Left ventricle myocardium inferior (tissue), 1 donor: Measurements from ENCODE around the gene ARHGAP20. TPM values are rescaled to one million over a fixed set of nuclear protein-coding genes. Genes with fewer than 3 reads are reported as not detected.

Source experiments
- DNase-seq: peaks from one replicate; pipeline ENCODE4 v3.0.0-alpha.2; 2020
- H3K27ac ChIP-seq: fragments of 200-600 bp; replicated peaks from 2 replicates; pipeline ENCODE4 v1.8.0; 2021
- H3K27me3 ChIP-seq: fragments of 200-600 bp; 2 replicates; pipeline ENCODE4 v1.8.0; 2021; ENCODE audit warnings: low read depth
- H3K36me3 ChIP-seq: fragments of 200-600 bp; 2 replicates; pipeline ENCODE4 v1.8.0; 2021
- H3K4me1 ChIP-seq: fragments of 200-600 bp; 2 replicates; pipeline ENCODE4 v1.8.0; 2021
- H3K4me3 ChIP-seq: fragments of 200-600 bp; 2 replicates; pipeline ENCODE4 v1.8.0; 2021; ENCODE audit warnings: mild to moderate bottlenecking, moderate library complexity
- H3K9me3 ChIP-seq: fragments of 200-600 bp; replicated peaks from 2 replicates; pipeline ENCODE4 v1.8.0; 2021
- CTCF ChIP-seq: fragments of 200-600 bp; IDR thresholded peaks from 2 replicates; pipeline ENCODE4 v1.8.0; 2021; ENCODE audit warnings: antibody characterized with exemption, mild to moderate bottlenecking, borderline replicate concordance
- intact Hi-C: fragments of 100-400 bp; cut with micrococcal nuclease; formaldehyde crosslinking; loops from one replicate; pipeline ENCODE4 v1.11.0; 2022
- total RNA-seq: library from RNA; stranded (reverse); fragmentation: NEBNext Ultra II Directional; extraction: Animal tissue kit (Norgen Biotek cat#: 25700); gene quantifications from one replicate; pipeline ENCODE4 v1.2.1, GENCODE V29; 2021
- donor health status: DM: no; HTN: yes; CAD: no; lungs with severe emphysema.

ARHGAP20 gene
- total RNA-seq, 1 donor from 2014 or later, result 0.16 TPM

DNA sequence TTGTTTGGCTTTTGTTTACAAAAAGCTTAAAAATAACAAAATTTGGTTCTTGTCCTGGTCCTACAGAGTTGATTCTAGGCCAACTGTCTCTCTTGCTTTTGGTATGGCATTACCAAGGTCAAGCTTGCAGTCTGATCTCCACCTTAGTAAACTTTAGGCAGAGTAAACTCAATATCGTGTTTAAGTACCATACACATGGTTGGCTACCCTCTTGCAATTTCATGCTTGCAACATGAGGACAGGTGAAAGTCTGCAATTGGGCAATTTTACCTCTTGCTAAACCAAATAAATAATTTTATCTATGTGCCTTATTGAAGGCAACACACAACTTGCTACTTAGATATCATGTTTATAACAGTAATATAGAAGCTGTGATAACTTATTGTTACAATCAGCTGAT is 125.1 kb downstream of the ARHGAP20 start:
- H3K4me3 ChIP-seq, result no peak overlapping the region
- H3K9me3 ChIP-seq, result no peaks in the 10 kb centered on the region
- H3K4me1 ChIP-seq, result no peaks in the 10 kb centered on the region
- H3K27ac ChIP-seq, result no peak overlapping the region
- intact Hi-C loops, result no loop called here
- no peak for DNase-seq
- H3K36me3 ChIP-seq, result no peaks in the 10 kb centered on the region
- no peak for TF ChIP-seq CTCF
- no peaks in the 10 kb centered on the region for H3K27me3 ChIP-seq

DNA sequence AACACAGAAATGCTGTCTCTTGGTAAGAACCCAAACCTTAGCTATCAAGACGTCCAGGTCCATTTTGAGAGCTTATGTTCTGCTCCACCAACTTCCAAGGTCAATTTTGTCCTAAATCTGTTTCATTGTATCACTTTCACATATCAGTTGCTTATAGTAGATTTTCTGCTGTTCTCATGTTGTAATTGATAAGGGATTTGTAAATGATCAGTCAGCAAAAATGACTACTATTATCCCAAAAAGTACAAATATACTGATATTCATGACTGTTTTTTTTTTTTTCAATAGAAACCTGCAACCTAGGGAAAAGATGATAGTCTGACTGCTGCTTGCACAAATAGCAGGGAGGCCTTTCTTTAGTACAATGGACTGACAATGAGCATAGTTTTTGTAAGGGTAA is 128.1 kb downstream of the ARHGAP20 start:
- no peak for TF ChIP-seq CTCF
- intact Hi-C loops, result no loop called here
- Histone ChIP-seq H3K27me3 (no peaks in the 10 kb centered on the region), H3K36me3 (no peaks in the 10 kb centered on the region), H3K9me3 (no peaks in the 10 kb centered on the region), H3K27ac (no peak overlapping the region), H3K4me1 (no peaks in the 10 kb centered on the region), H3K4me3 (no peak overlapping the region)
- DNase-seq, result no peak

GRCh38 chr11:110582728-110583432 is 129.4 kb downstream of the ARHGAP20 start:
- Histone ChIP-seq H3K36me3 (no peaks in the 10 kb centered on the region), H3K4me3 (no peak overlapping the region), H3K9me3 (no peaks in the 10 kb centered on the region), H3K27me3 (no peaks in the 10 kb centered on the region), H3K4me1 (no peaks in the 10 kb centered on the region), H3K27ac (no peak overlapping the region)
- TF ChIP-seq CTCF, result no peak
- DNase-seq, result no peak
- intact Hi-C loops, result no loop called here

DNA sequence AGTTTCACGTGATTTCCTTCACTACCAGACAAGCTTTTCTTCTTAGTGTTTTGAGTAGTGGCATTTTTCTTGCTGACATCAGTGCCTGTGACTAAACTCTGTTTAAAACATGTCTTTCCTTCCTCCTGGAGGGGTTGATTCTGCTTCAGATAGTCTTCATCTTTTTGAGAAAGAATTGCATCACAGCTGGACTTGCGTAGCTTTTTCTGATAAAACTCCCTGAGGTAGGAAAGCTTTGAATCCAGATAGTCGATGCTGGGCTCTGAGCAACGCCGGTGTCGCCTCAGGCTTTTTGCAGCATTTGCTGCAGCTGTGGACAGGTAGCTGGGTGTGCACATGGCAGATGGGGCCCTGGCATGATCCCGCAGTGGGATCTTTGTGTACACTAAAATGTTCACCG is 131.7 kb downstream of the ARHGAP20 start:
- Histone ChIP-seq H3K27me3 (no peaks in the 10 kb centered on the region), H3K36me3 (no peaks in the 10 kb centered on the region), H3K4me3 (no peak overlapping the region), H3K4me1 (no peaks in the 10 kb centered on the region), H3K27ac (no peak overlapping the region), H3K9me3 (no peaks in the 10 kb centered on the region)
- intact Hi-C loops, result no loop called here
- DNase-seq, result no peak
- TF ChIP-seq CTCF, result no peak

DNA sequence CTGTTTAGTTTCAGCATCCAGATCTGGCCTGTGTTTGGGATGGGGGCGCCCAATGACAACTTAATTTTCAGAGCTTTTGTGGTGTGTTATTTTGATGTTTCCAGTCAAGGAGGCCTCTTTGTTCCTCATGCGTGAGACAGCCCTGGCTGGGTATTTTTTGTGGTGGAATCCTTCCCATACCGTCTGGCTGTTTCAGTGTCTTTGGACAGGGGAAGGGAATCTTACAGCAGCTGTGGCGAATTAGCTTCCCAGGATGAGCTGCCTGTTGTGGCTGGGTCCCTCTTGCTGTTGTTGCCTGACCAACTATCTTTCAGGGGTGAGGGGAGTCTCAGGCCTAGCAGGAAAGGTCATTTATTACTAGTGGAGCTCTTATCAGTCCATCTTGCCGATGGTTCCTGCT is 138.8 kb downstream of the ARHGAP20 start:
- peaks cover 31% of the 10 kb centered on the region for H3K27me3 ChIP-seq
- H3K4me3 ChIP-seq, result no peak overlapping the region
- H3K36me3 ChIP-seq, result no peaks in the 10 kb centered on the region
- TF ChIP-seq CTCF, result no peak
- no peak overlapping the region for H3K27ac ChIP-seq
- no peak for DNase-seq
- H3K4me1 ChIP-seq, result no peaks in the 10 kb centered on the region
- intact Hi-C loops, result no loop called here
- no peaks in the 10 kb centered on the region for H3K9me3 ChIP-seq
